MM.1S (cell line): ENCODE results near the gene ANAPC4.

Experiments used
- DNase-seq: peaks from one replicate; pipeline ENCODE4 v3.0.0-alpha.2; 2015
- H2AFZ ChIP-seq: fragments of 300-600 bp; sonication (generic); 2 replicates; pipeline ENCODE4 v1.6.0; 2016; ENCODE audit warnings: antibody characterized with exemption, low read length
- H3F3A ChIP-seq: fragments of 300-600 bp; sonication (generic); 2 replicates; pipeline ENCODE4 v1.6.1; 2016; ENCODE audit warnings: mild to moderate bottlenecking, antibody characterized with exemption, low read length, moderate library complexity, mixed read lengths; ENCODE audit not compliant: insufficient read depth
- H3K27ac ChIP-seq: fragments of 300-600 bp; sonication (generic); 2 replicates; pipeline ENCODE4 v1.5.1; 2016; ENCODE audit warnings: mild to moderate bottlenecking, low read length
- H3K27me3 ChIP-seq: fragments of 300-600 bp; sonication (generic); replicated peaks from 2 replicates; pipeline ENCODE4 v1.6.0; 2016; ENCODE audit warnings: low read length; ENCODE audit not compliant: insufficient read depth
- H3K36me3 ChIP-seq: fragments of 300-600 bp; sonication (generic); replicated peaks from 2 replicates; pipeline ENCODE4 v1.6.1; 2016; ENCODE audit warnings: mild to moderate bottlenecking, low read length, mixed read lengths; ENCODE audit not compliant: insufficient read depth
- H3K4me1 ChIP-seq: fragments of 300-600 bp; sonication (generic); 2 replicates; pipeline ENCODE4 v1.6.1; 2016; ENCODE audit warnings: low read length, mixed read lengths
- H3K4me2 ChIP-seq: fragments of 300-600 bp; sonication (generic); 2 replicates; pipeline ENCODE4 v1.6.0; 2016; ENCODE audit warnings: low read depth, low read length
- H3K4me3 ChIP-seq: fragments of 300-600 bp; sonication (generic); 2 replicates; pipeline ENCODE4 v1.5.1; 2016; ENCODE audit warnings: low read length, mixed read lengths
- H3K79me2 ChIP-seq: fragments of 300-600 bp; sonication (generic); 2 replicates; pipeline ENCODE4 v1.6.1; 2016; ENCODE audit warnings: mixed run types, low read length, mixed read lengths
- H3K9ac ChIP-seq: fragments of 300-600 bp; sonication (generic); 2 replicates; pipeline ENCODE4 v1.6.1; 2016; ENCODE audit warnings: low read length, mixed read lengths
- H3K9me2 ChIP-seq: fragments of 300-600 bp; sonication (generic); replicated peaks from 2 replicates; pipeline ENCODE4 v1.6.1; 2016; ENCODE audit warnings: mild to moderate bottlenecking, low read length, mixed read lengths; ENCODE audit not compliant: insufficient read depth
- H3K9me3 ChIP-seq: fragments of 300-600 bp; sonication (generic); replicated peaks from 2 replicates; pipeline ENCODE4 v1.6.1; 2016; ENCODE audit warnings: mild to moderate bottlenecking, low read length, mixed read lengths; ENCODE audit not compliant: insufficient read depth
- H4K20me1 ChIP-seq: fragments of 300-600 bp; sonication (generic); 2 replicates; pipeline ENCODE4 v1.6.1; 2016; ENCODE audit warnings: mild to moderate bottlenecking, low read length, moderate library complexity, mixed read lengths; ENCODE audit not compliant: insufficient read depth
- EZH2 ChIP-seq: fragments of 300-600 bp; sonication (generic); optimal IDR thresholded peaks from 2 replicates; pipeline ENCODE3; 2017; ENCODE audit warnings: low read depth, mild to moderate bottlenecking, antibody characterized with exemption, low read length, mixed read lengths
- EZH2phosphoT487 ChIP-seq: fragments of 300-600 bp; sonication (generic); IDR thresholded peaks from 2 replicates; pipeline ENCODE4 v1.6.1; 2018; ENCODE audit warnings: antibody characterized with exemption, low read length
- TF ChIP-seq, protein P1 (sequence below): fragments of 300-600 bp; sonication (generic); IDR thresholded peaks from 2 replicates; pipeline ENCODE4 v1.5.1; 2016; ENCODE audit warnings: antibody characterized with exemption, low read length, mixed read lengths

ANAPC4 gene

DNA sequence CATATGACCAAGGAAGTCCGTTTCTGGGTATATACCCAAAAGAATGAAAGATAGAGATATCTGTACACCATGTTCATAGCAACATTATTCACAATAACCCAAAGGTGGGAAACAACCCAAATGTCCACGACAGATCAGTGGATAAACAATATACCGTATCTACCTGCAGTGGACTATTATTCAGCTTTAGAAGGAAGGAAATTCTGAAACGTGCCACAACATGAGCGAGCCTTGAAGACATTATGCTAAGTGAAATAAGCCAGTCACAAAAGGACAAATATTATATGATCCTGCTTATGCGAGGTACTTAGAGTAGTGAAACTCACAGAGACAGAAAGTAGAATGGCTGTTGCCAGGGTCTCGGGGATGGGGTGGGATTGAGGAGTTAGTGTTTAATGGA, 75.0 kb downstream of the ANAPC4 start:
- Histone ChIP-seq H3K36me3 (no peaks in the 10 kb centered on the region), H3K9me3 (no peaks in the 10 kb centered on the region), H3K9ac (no peak overlapping the region), H4K20me1 (no peaks in the 10 kb centered on the region), H3K79me2 (no peaks in the 10 kb centered on the region), H3K27me3 (no peaks in the 10 kb centered on the region), H3K4me1 (no peaks in the 10 kb centered on the region), H2AFZ (no peak overlapping the region), H3F3A (no peaks in the 10 kb centered on the region), H3K4me3 (no peak overlapping the region), H3K9me2 (no peaks in the 10 kb centered on the region), H3K4me2 (no peak overlapping the region), H3K27ac (no peak overlapping the region)
- TF ChIP-seq EZH2phosphoT487 (no peak), EZH2 (no peak)
- TF ChIP-seq, protein P1, sequence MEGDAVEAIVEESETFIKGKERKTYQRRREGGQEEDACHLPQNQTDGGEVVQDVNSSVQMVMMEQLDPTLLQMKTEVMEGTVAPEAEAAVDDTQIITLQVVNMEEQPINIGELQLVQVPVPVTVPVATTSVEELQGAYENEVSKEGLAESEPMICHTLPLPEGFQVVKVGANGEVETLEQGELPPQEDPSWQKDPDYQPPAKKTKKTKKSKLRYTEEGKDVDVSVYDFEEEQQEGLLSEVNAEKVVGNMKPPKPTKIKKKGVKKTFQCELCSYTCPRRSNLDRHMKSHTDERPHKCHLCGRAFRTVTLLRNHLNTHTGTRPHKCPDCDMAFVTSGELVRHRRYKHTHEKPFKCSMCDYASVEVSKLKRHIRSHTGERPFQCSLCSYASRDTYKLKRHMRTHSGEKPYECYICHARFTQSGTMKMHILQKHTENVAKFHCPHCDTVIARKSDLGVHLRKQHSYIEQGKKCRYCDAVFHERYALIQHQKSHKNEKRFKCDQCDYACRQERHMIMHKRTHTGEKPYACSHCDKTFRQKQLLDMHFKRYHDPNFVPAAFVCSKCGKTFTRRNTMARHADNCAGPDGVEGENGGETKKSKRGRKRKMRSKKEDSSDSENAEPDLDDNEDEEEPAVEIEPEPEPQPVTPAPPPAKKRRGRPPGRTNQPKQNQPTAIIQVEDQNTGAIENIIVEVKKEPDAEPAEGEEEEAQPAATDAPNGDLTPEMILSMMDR, result no peak
- DNase-seq, result no peak

DNA sequence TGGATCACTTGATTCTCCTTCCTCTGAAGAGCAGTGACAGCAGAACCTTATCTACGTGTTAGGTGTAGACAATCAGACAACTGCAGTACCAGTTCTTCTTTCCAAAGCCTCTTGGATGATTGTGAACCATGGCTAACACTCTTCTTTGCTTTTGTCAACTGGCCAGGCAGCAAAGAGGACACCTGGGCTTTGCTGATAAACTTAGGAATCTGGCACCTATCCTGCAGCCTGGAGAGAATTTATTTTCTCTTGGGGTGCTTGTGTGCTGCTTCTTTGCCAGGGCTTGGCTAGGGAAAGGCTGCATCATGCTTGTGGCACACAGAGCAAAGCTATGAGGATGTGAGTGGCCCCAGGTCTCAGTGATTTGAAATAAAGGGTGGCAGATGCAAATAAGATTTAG, 77.4 kb downstream of the ANAPC4 start:
- H3K4me2 ChIP-seq, result no peak overlapping the region
- DNase-seq, result no peak
- no peaks in the 10 kb centered on the region for H4K20me1 ChIP-seq
- H3K9me2 ChIP-seq, result no peaks in the 10 kb centered on the region
- H3K9ac ChIP-seq, result no peak overlapping the region
- TF ChIP-seq, protein P1, result no peak
- TF ChIP-seq EZH2, result no peak
- TF ChIP-seq EZH2phosphoT487, result no peak
- H3K79me2 ChIP-seq, result no peaks in the 10 kb centered on the region
- H3K36me3 ChIP-seq, result no peaks in the 10 kb centered on the region
- H3K4me3 ChIP-seq, result no peak overlapping the region
- no peaks in the 10 kb centered on the region for H3K27me3 ChIP-seq
- H2AFZ ChIP-seq, result no peak overlapping the region
- no peaks in the 10 kb centered on the region for H3F3A ChIP-seq
- no peak overlapping the region for H3K27ac ChIP-seq
- H3K9me3 ChIP-seq, result no peaks in the 10 kb centered on the region
- H3K4me1 ChIP-seq, result no peaks in the 10 kb centered on the region

DNA sequence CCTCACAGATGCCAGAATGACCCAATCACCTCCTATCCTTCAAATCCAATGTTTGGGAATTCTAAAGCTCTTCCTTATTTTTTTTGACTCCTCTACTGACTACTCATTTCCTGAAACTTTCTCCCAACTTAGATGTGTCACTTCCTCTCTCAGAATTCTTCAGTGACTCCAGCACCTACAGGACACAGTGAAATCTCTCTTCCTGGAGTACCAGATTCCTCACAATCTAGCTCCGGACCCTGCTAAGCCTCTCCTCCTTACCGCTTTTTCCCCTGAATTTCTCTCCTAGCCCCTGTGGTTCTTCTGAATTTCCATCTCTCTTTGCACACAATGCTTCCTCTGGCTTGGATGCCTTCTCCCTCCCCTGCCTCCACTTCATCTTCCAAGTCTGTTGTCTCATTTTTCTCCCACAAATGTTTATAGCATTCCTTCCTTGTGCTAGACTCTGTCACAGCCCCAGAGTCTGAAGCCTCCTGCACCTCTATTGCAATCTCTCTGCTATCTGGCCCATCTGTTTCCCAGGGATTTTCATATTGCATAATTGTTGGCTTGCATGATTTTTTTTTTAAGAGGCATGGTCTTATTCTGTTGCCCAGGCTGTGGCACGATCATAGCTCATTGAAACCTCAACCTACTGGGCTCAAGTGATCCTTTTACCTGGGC, 80.1 kb downstream of the ANAPC4 start:
- no peak for DNase-seq
- TF ChIP-seq, protein P1, result no peak
- no peak for TF ChIP-seq EZH2phosphoT487
- TF ChIP-seq EZH2, result no peak
- no peaks in the 10 kb centered on the region for H3K4me1 ChIP-seq
- H3K4me2 ChIP-seq, result no peak overlapping the region
- no peak overlapping the region for H2AFZ ChIP-seq
- no peaks in the 10 kb centered on the region for H4K20me1 ChIP-seq
- no peaks in the 10 kb centered on the region for H3F3A ChIP-seq
- H3K9me3 ChIP-seq, result no peaks in the 10 kb centered on the region
- H3K4me3 ChIP-seq, result no peak overlapping the region
- no peaks in the 10 kb centered on the region for H3K9me2 ChIP-seq
- H3K27ac ChIP-seq, result no peak overlapping the region
- H3K79me2 ChIP-seq, result no peaks in the 10 kb centered on the region
- H3K27me3 ChIP-seq, result no peaks in the 10 kb centered on the region
- no peaks in the 10 kb centered on the region for H3K36me3 ChIP-seq
- no peak overlapping the region for H3K9ac ChIP-seq
